Stimulated activated CD8-positive, alpha-beta memory T cell treated with anti-CD3 and anti-CD28 coated beads, Interleukin-15, amount 100 ng/mL, for 1 hour (primary cell): ENCODE measurements around the gene CIAO2A.
A peak's percentile ranks its signal among the peaks of the same experiment; 100 is the strongest.
"Not testable (repeated sequence)": the region's sequence is repeated elsewhere in the genome, so short reads cannot be mapped to it uniquely, and the experiment has no call there.

Experiments
- DNase-seq: peaks from one replicate; pipeline ENCODE4 v3.0.0-alpha.2; 2020; ENCODE audit warnings: low read depth

Gene CIAO2A

DNA sequence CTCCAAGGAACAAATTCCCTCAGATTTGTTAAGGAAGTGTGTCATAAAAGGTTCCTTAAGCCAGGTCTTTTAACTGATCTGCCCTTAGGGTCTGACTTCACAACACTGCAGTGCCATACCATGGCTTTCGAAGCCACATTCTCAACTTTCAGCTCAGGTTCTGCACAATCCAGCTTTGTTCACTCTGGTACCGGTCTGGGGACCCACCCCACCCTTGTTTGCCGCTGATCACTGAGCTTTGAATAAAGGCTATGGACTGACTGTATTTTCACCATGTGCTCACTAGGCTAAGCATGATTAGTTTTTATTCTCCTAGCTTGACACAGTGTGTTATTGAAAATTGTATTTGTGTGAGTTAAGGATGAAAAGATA is 18.0 kb upstream of the CIAO2A start:
- no peak for DNase-seq

DNA sequence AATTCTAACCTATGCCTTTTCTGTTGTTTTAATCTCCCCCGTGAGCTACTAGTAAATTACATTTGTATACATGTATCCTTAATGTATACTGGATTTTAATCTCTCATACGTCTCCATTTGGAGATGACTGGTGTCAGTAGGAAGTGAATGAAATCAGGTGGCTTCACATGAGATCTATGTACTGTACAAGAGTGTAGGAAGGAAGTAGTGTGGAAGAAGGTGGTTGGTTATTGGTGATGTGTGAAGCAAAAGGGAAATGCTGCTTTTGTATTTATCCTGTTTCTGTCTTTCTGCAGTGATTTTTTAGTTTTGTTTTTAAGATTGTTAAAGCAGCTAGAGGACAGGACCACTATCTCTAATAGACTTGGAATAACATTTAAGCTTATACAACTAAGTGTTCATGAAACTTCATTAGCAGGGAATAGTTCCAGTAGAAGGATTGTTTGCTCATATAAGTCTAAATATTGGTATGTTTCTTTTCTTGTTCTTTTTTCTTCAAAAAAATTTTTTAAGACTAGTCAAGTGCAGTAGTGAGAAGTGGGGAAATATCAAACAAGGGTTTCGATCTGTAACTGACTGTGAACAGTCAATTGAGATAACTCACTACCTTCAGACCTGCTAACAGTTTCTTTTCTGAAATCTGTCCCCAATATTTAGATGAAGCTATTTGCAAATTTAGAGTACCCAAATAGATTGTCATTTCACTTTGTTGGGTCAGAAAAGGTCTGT is 17.5 kb upstream of the CIAO2A start:
- no peak for DNase-seq

DNA sequence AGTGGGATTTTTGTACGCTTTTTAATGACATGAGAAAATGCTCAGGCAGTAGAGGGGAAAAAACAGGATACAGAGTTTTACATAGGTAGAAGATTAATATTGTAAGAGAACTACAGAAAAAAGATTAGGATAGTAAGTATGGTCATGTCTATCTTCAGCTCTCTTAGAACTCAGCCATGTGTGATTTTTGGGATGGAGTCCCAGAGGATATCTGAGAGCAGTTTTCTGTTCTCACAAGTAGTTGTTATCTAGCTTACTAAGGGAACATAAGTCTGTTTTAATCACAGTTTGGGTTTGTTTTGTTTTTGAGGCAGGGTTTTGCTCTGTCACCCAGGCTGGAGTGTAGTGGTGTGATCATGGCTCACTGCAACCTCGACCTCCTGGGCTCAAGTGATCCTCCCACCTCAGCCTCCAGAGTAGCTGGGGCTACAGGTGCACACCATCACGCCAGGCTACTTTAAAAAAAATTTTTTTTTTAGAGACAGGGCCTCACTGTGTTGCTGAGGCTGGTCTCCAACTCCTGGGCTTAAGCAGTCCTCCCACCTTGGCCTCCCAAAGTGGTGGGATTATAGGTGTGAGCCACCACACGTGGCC is 16.6 kb upstream of the CIAO2A start:
- DNase-seq = not testable (repeated sequence)

DNA sequence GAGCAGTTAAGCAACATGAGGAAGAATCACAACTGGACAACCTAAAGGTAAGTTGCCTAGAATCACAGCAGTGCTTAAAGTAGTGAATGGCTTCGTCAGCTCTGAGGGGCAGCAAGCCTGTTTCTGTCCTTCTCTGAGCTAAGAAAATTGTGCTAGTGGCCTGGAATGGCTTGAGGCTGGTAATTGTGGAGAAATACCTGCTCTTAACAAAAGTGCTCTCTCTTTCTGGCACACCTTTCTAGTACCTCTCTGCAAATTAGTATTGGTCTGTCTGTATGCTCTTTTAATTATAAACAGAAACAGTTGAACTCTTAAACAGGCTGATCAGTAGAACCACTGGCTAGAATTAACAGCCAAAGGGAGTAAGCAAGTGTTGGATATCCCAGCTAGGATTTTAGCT is 13.7 kb upstream of the CIAO2A start:
- DNase-seq = no peak

DNA sequence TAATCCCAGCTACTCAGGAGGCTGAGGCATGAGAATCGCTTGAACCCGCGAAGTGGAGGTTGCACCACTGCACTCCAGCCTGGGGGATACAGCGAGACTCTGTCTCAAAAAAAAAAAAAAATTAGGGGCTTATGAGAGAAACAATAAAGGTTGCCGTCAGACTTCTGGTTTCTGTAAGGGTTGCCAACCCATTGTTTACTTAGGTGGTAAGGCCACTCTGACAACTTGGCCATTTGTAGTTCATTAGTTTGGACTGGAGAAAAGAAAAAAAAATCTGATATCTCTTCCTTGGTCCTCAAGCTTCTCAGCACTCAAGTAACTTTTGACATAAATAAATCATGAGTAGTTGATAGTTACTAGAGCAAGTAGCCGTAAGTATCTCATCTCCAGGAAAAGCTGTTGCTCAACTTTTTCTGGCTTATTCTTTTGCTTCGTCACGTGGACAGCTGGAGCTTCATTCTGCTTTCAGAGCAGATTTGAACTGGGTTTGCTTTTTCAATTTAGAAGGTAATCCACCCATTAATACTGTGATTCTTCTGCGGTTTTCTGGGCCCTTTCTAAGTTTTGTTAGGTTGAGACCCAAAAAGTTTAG is 11.6 kb upstream of the CIAO2A start:
- no peak for DNase-seq

DNA sequence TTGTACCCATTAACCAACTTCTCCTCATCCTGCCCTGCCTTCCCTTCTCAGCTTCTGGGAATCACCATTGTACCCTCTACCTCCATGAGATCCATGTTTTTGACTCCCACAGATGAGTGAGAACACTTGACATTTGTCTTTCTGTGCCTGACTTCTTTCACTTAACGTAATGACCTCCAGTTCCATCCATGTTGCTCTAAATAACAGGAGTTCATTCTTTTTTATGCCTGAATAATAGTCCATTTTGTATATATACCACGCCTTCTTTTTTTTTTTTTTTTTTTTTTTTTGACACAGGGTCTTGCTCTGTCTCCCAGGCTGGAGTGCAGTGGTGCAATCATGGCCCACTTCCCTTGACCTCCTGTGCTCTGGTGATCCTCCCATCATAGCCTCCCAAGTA is 8.9 kb upstream of the CIAO2A start:
- DNase-seq = no peak

DNA sequence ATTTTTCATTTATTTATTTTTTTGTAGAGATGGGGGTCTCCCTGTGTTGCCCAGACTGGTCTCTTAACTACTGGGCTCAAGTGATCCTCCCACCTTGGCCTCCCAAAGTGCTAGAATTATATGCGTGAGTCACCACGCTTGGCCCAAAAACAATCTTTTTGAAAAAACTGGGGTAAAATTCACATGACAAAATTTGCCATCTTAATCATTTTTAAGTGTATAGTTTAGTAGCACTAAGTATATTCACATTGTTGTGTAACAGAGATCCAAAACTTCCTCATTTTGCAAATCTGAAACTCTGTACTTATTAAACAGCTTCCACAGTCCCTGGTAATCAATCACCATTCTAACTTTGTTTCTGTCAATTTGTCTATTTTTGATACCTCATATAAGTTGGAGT is 7.3 kb upstream of the CIAO2A start:
- DNase-seq = no peak

DNA sequence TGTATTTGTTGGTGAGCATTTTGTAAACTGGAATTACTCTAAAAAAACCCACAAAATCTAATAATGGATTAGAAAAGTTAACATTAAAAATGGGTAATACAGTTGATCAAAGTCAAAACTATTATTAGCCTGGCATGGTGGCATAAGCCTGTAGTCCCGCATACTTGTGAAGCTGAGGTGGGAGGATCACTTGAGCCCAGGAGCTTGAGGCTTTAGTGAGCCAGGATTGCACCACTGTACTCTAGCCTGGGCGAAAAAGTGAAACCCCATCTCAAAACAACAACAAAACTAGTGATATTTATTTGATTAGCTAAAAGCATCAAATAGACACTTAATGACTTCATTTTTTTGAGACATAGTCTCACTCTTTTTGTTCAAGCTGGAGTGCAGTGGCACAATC is 5.7 kb upstream of the CIAO2A start:
- no peak for DNase-seq

DNA sequence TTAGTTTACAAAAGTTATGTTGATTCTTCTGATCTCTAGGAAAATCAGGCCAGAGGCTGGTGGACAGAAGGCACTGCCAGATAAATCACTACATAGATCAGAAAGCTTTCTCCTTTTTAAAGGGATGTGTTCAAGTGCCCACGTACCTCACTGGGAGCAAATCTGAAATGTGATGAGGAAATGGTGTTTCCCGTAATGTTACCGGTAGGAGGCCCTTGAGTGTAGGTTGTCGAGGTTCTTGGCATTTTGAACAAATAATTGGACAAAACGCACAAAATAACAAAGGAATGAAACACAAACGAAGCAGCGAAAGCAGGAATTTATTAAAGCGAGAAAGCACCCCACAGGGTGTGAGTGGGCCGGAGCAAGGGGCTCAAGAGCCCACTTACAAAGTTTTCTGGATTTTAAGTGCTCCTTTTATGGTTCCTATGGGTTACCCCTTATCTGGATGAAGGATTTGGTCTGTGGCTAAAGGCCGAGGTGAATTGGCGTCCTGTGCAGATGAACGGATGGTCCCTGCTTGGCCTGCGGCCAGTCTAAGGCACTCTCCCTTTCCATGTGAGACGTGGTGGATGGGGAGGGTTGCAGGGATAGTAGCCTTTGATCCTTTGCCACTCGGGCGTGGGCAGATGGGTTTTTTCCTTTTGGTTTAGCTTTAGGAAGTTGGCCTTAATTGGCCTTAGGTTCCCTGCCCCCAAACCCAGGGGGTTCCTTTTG is 3.2 kb upstream of the CIAO2A start:
- no peak for DNase-seq

DNA sequence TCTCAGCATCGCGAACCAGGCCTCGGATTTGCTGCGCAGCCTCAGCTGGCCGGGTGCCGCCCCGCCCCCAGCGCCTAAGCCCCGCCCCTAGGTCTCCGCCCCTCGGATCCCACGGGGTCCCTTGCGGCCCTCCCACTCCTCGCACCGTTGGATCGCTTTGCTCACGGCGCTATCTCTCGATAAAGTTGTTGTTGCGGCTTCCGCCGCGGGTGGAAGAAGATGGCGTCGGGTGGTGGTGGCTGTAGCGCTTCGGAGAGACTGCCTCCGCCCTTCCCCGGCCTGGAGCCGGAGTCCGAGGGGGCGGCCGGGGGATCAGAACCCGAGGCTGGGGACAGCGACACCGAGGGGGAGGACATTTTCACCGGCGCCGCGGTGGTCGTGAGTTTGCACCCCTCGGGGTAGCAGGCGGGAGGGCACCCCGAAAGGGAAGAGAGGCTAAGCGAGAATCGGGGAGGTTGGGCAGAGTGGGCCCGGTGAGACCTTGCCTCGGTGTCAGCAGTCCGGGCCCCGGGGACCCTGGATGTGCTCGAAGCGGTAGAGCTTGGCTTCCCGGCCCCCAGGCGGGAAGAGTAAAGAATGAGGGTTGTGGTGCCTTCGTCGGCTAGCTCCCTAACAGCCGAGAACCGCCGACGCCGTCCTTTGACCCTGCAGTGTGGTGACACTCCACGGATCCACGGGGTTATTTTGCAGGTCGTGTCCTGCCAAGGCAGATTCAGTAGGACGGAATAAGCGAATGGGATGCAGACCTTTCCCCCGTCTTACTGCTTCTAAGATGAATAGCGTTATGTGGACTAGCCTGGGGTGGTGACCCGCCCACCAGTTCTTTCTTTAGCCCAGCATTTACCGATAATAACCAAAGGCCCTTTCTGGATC is 2.4 kb upstream of the CIAO2A start, which contains the start of gene SNX1:
Gene SNX1, plus strand, starts transcription at position 188 of the 873 bp plus-strand sequence. Its CDS starts 32 bp downstream, at position 220.
- DNase-seq = peak; percentile 98

DNA sequence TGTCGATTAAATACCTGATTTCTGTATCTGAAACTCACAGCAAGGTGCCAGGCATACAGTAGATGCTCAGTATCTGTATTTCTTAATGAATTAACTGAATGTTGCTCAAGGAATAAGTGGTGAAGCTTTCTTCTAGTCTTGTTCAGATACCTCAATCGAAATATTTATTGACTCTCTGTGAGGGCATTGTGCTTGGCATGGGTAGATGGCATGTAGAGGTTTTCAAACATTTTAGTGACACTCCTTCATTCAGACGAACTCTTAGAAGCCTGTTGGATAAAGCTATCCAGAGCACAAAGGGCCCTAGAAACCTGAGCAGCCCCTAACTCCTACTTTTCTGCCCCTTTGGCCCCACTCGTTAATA is 1.8 kb upstream of the CIAO2A start:
- DNase-seq = no peak

DNA sequence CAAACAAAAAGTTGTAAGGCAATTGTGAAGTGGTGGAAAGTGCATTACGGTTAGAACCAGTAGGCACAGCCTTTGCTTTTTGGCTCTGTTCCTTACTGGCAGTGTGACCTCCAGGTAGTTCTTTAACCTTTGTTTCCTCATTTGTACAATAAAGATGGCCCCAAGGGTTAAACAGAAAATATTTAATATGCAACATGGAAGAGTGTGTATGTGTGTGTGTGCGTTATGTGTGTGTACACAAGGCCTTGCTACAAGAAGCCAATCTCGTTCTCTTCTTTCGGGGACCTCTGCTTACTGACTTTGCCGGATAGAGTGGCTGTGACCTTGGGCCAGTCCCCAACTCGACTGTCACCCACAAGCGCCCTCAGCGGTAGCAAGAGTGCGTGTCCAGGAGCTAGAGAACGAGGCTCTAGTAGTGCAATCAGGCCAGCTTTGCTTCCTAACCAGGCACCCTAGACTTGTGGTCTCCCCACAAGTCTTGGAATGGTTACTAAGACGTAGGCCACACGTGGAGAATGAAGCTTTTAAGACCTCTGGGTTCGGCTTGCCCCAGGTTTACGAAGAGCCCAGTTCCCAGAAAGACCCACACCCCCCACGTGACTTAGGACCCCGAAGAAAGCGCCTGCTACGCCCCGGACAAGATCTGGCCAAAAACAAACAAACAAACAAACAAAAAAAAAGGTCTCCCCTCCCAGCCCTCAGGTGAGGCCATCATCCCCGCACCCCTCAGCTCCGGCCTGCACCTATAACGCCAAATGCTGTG is 593 bp downstream of the CIAO2A start:
- no peak for DNase-seq

DNA sequence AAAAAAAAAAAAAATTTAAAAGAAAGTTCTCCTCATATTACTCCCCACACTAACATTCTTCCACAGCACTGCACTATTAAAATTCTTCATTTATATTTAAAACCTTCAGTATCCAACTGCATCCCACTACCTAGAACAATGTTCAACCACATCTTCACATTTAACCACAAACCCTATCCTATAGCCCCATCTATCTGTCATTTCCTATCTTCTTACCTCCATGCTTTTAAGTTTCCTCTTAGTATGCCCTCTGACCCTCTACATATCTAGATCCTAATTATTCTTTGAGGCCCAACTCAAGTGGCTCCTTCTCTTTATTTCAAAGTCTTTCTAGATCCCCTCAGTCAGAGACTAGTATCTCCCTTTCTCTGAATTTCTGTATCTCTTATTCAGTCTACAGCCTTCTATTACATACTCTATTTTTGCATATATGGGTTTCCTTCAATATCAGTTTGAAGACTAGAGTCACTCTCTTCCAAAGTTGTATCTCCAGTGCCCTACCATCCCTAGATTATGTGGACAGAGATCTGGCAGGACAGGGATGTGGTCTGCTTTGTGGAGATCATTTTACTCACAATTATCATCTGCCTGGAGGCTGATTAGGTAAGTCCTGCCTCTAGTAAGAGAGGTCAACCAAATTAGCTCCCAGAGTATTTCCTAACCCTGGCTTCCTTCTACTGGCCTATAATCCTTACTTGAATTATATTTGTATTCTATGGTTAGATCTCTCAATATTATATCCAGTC is 1.4 kb downstream of the CIAO2A start:
- no peak for DNase-seq

DNA sequence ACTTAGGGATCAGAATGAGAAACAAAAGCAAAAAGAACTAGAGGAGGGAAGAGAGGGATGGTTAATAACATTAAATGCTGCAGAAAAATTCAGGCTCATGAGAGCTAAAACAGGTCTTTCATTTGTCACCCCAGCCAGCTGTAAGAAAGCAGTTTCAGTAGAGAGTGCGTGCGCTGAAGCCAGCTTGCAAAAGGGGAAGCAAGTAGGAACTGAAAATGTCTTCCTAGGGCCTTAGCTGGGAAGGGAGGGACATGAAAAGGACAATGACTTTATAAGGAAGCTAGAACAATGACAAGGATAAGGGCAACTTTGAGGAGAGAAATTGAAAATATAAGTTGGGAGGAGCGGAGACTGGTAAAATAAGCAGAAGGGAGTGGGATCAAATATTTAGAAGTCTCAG is 3.1 kb downstream of the CIAO2A start:
- no peak for DNase-seq

DNA sequence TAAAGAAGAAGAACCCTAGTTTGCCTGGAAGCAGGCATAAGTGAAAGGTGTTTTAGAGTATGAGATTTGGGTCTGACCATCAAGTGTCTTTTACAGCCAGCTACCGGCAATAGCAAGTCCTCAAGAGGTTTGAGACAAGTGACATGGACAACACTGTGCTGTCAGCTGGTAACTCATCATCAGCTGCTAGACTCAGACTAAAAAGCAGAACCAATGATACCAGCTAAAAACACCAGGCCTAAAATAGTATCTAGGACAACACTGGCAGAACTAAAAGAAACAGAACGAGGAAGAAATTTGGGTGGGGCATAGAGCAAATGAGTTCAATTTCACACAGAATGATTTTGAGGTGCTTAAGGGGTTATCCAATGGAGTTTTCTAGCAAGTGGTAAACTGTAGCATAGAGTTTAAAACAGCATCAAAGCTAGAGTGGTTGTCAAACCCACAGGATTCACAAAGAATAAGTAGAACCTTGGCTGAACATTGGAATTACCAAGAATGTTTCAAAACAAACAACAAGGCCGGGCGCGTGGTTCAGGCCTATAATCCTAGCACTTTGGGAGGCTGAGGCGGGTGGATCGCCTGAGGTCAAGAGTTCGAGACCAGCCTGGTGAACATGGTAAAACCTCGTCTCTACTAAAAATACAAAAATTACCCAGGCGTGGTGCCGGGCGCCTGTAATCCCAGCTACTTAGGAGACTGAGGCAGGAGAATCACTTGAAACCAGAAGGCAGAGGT is 3.9 kb downstream of the CIAO2A start:
- no peak for DNase-seq

DNA sequence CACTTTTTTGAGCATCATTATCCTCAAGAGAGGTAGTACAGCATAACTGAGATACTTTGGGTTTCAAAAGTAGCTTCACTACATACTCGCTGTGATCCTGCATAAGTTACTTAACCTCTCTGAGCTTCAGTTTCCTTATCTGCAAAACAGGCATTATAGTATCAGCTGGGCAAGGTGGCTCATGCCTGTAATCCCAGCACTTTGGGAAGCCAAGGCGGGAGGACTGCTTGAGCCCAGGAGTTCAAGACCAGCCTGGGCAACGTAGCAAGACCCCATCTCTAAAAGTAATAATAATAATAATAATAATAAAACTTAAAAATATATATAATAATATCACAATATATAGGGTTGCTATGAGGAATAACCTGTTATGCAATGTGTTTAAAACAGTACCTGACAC is 10.9 kb downstream of the CIAO2A start:
- no peak for DNase-seq

DNA sequence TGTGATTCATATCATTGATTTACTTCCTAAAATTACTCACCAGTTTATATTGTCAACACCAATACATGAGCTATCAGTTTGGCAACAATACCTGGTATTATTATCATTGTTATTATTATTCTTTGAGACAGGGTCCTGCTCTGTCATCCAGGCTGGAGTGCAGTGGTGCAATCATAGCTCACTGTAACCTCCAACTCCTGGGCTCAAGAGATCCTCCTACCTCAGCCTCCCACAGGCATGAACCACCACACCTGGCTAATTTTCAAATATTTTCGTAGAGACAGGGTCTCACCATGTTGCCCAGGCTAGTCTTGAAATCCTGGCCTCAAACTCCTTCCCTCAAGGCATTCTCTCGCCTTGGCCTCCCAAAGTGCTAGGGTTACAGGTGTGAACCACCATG is 20.1 kb downstream of the CIAO2A start:
- not testable (repeated sequence) for DNase-seq

DNA sequence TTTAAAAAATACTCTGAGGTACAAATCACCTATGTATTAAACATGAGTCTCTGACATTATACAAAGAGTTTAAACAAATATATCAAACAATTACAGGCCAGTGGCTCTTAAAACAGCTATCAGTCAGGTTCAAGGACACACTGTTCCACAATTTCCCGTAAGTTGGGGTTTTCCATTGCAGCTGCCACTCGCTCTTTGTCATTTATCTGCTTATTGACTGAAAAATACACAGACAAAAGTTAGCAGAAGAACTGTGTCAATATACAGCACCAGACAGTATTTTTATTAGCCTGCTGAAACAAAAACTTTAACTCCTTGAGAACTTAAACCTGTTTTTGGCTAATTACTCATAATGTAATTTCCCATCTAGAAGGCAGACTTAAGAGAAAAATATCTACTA is 20.8 kb downstream of the CIAO2A start:
- DNase-seq = no peak

DNA sequence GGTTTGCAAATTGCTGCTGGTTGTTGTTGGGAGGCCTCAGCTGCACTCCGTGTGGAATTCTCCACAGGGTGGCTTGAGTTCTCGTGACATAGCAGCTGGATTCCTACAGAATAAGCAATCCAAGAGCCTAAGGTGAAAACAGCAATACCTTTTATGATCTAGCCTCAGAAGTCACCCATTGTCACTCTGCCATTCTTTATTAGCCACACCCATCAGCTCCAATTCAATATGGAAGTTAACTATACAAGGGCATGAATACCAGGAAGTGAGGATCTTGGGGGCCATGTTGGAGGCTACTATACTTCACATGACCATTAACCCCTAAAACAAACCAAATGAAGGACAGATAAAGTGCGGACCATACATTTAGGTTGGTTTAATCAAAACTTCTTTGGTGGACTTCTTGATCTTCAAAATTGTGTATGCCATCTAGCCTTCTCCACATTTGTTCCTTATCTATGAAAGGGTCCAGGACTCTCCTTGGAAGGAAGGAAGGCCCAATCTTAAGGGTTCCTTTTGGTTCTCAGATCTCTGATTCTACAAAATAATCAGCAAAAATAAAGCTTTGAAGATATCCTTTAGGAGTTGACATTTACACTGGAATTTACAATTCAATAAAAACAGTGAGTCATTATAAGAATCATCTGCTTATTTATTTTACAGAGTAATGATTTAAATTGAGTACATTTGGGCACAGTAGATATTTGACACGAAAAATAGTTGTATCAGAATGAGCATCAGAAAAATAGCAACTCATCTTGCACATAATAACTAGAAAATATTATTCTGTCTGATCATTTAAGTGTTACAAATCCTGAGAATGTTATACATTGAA is 21.5 kb downstream of the CIAO2A start:
- no peak for DNase-seq
